ENCODE results near the gene KCNMA1. TPM values are rescaled to one million over a fixed set of nuclear protein-coding genes. Genes with fewer than 3 reads are reported as not detected.

The KCNMA1 gene
- total and polyA plus RNA-seq, 8 donors: 2.8 to 21.1 (median 4.3) TPM

DNA sequence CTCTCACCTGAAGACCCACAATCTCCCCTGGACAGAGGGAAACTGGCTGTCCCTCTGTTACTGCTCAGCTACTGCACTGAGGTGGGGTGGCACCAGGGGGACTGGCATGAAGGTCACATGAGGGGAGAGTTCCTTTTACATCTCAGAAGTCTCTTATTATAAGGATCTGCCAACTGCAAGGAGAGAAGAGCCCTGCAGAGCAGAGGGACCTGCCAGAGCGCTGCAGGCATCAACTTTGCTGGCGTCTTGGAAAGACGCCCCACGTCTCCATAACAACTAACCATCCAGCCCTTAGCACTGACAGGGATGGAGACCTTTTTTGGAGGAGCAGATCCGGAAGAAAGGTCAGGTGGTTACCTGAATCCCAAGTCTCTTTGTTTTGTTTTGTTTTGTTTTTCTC lies 218.6 kb downstream of the KCNMA1 start:
- TF ChIP-seq, protein P1, sequence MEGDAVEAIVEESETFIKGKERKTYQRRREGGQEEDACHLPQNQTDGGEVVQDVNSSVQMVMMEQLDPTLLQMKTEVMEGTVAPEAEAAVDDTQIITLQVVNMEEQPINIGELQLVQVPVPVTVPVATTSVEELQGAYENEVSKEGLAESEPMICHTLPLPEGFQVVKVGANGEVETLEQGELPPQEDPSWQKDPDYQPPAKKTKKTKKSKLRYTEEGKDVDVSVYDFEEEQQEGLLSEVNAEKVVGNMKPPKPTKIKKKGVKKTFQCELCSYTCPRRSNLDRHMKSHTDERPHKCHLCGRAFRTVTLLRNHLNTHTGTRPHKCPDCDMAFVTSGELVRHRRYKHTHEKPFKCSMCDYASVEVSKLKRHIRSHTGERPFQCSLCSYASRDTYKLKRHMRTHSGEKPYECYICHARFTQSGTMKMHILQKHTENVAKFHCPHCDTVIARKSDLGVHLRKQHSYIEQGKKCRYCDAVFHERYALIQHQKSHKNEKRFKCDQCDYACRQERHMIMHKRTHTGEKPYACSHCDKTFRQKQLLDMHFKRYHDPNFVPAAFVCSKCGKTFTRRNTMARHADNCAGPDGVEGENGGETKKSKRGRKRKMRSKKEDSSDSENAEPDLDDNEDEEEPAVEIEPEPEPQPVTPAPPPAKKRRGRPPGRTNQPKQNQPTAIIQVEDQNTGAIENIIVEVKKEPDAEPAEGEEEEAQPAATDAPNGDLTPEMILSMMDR (IDR thresholded peaks at IDR 0.05): no peak
- H3K36me3 ChIP-seq: no peaks in the 10 kb centered on the region
- H3K4me1 ChIP-seq: no peaks in the 10 kb centered on the region
- no peak overlapping the region for H3K27ac ChIP-seq
- DNase-seq (no peak), ATAC-seq (no peak)
- no peaks in the 10 kb centered on the region for H3K27me3 ChIP-seq
- intact Hi-C loops (cut with DNase I): no loop called here
- H3K9me3 ChIP-seq: no peaks in the 10 kb centered on the region
- no peak overlapping the region for H3K4me3 ChIP-seq

- Histone ChIP-seq H3K4me3 (no peak overlapping the region), H3K36me3 (no peaks in the 10 kb centered on the region), H3K4me1 (no peaks in the 10 kb centered on the region), H3K27ac (no peak overlapping the region), H3K9me3 (no peaks in the 10 kb centered on the region), H3K27me3 (no peaks in the 10 kb centered on the region)
- intact Hi-C loops (cut with DNase I): no loop called here
- no peak for DNase-seq
- no peak for ATAC-seq
- TF ChIP-seq, protein P1 (IDR thresholded peaks at IDR 0.05): no peak
These were observed 219.6 kb downstream of the KCNMA1 start for GRCh38 chr10:77417806-77418640.

GRCh38 chr10:77417359-77417758 lies 220.2 kb downstream of the KCNMA1 start:
- Histone ChIP-seq H3K4me1 (no peaks in the 10 kb centered on the region), H3K4me3 (no peak overlapping the region), H3K36me3 (no peaks in the 10 kb centered on the region), H3K27ac (no peak overlapping the region), H3K27me3 (no peaks in the 10 kb centered on the region), H3K9me3 (no peaks in the 10 kb centered on the region)
- no peak for DNase-seq
- intact Hi-C loops (cut with DNase I): no loop called here
- TF ChIP-seq, protein P1 (IDR thresholded peaks at IDR 0.05): no peak
- ATAC-seq: no peak

- no peaks in the 10 kb centered on the region for H3K9me3 ChIP-seq
- intact Hi-C loops (cut with DNase I): no loop called here
- ATAC-seq (no peak), DNase-seq (no peak)
- H3K4me1 ChIP-seq: no peaks in the 10 kb centered on the region
- TF ChIP-seq, protein P1 (IDR thresholded peaks at IDR 0.05): no peak
- no peak overlapping the region for H3K27ac ChIP-seq
- no peaks in the 10 kb centered on the region for H3K36me3 ChIP-seq
- no peak overlapping the region for H3K4me3 ChIP-seq
- peaks cover 0 to 8% of the 10 kb centered on the region in 2 donors for H3K27me3 ChIP-seq
These were observed 221.1 kb downstream of the KCNMA1 start for GRCh38 chr10:77416311-77417135.

All from left lung (tissue), 10 donors.